RPMI7951 (cell line): ENCODE measurements around the gene TFB2M. TPM values are rescaled to one million over a fixed set of nuclear protein-coding genes. Genes with fewer than 3 reads are reported as not detected.
"Not testable (repeated sequence)": the region's sequence is repeated elsewhere in the genome, so short reads cannot be mapped to it uniquely, and the experiment has no call there.

Experiments used
- DNase-seq: peaks from one replicate; pipeline ENCODE4 v3.0.0-alpha.2; 2012; ENCODE audit warnings: low read depth
- total RNA-seq: library from RNA; depleted of rRNA; stranded (reverse); fragments of >200 nt; shearing (Covaris generic); gene quantifications from 2 replicates; pipeline ENCODE4 v1.2.3, GENCODE V29; 2014; rRNA removed

TFB2M gene
- total RNA-seq = 22.0 and 25.6 TPM in 2 replicates

DNA sequence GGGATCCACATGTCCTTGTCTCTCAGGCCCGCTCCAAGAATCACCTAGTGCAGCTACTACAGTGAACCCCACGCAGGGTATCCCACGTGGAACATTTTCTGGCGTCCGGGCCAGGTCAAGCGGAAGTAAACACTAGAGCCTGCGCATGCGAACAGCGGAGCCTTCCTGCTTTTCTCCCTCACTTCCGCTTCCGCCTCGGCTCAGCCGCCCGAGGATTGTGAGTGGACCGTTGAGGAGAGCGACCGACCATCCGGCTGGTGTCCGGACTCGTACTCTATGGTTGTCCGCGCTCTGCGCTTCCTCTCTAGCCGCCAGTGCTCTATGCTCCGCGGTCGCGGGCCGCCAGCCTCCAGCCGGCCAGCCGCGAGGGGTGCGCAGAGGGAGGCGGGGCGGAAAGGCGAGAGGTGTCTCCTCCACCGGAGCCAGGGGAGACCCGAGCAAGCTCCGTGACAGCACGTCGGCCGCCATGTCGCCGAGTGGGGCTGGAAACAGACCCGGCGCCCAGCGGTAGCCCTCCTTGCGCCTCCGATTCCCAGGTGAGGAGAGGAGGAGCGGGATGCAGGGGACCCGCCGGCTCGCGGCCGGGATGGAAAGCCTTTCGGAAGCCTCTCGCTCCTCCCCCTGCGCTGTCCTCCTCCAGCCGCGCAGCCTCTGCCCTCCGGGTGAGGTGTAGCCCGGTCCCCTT lies at the start of gene TFB2M, which contains the start of gene CNST:
TSS of gene TFB2M (minus strand) at position 134 of the 685 bp plus-strand sequence. CDS start at position 11, 123 bp downstream.
TSS of gene CNST (plus strand) at position 329 of the 685 bp plus-strand sequence. CDS start 25,107 bp downstream, outside the sequence.
- peak; percentile 98 for DNase-seq

DNA sequence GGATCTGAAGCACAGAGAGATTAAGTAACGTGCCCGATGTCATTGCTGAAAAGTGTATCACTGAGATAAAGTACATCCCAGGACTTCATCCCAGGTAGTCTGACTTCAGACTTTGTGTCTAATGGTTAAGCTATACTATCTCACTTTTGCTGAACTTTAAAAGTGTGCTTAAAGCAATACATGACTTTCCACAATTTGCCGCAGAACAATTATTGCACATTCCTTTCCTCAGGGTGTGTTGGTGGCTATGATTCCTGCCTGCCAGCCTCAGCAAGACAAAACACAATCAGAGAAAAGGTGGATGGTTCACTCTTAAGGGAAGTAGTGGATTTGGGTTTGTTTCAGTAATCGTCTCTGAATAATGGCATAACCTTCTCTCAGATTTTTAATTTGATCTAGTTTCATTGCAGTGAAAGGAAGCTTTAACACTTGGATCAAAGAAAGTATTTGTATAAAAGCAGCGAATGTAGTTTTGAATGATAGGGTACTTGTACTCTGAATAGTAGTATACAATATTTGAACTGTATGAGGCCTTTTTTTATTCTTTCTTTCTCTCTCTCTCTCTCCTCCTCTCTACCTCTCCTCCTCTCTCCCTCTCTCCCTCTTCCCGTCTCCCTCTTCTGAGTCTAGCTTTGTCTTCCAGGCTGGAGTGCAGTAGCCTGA lies 47.2 kb upstream of the TFB2M start:
- peak; percentile 17 for DNase-seq

- peak; percentile 39 for DNase-seq
Observed at GRCh38 chr1:246609632-246610031, 43.6 kb upstream of the TFB2M start.

DNA sequence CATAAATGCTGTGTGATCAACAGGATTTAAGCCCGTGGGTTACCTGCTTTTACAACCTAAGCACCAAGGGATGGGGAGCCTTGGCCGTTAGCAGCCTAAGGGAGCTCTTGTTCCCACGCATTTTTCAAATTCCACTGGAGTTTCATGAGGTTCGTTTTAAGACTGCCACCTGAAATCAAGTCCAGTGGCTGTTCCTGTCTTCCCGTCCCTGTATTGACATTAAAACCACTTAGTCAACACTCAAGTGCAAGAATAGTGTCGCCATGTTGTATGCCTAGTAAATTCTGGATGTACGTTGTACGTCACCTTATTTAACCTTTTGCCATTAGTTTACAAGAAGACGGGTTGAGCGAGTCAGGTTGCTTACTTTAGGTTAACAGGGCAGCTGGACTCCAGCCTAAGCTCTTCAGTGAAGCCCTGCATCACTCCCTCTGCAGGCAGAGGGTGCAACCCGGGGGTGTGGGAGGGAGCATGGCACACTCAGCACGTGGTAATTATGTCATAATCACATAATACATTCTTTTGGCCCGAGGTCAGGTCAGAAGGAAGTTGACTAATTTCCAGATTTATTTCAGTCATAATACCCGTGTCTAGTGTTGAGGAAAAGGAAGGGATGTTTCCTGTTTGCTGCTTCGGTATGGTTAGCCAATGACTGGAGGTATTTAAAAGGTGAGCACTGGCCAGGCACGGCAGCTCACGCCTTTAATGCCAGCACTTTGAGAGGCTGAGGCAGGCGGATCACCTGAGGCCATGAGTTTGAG lies 42.7 kb upstream of the TFB2M start:
- DNase-seq = peak; percentile 88

- no peak for DNase-seq
Observed at GRCh38 chr1:246607462-246607861, 41.4 kb upstream of the TFB2M start.

- DNase-seq = not testable (repeated sequence)
Observed at GRCh38 chr1:246605231-246605630, 39.2 kb upstream of the TFB2M start.

- DNase-seq = peak; percentile 45
Observed at GRCh38 chr1:246602194-246602593, 36.1 kb upstream of the TFB2M start.

DNA sequence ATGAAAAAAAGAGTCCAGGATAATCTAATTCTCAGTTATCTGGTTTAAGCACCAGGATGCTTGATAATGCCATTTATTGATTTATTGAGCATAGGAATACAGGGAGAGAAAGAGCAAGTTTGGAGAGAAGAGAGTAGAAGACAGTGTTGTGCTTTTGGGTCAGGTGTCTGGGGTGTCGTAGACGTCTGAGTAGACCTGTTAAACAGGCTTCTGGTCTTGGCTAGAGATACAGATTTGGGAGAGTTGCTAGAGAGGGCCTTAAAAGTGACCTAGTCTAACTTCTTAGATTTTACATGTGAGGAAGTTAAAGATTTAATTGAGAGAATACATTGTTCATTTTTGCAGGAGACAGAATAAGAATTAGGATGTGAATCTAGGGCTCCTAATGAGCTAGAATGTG lies 34.5 kb upstream of the TFB2M start:
- no peak for DNase-seq

- no peak for DNase-seq
Observed at GRCh38 chr1:246599315-246599714, 33.3 kb upstream of the TFB2M start.

DNA sequence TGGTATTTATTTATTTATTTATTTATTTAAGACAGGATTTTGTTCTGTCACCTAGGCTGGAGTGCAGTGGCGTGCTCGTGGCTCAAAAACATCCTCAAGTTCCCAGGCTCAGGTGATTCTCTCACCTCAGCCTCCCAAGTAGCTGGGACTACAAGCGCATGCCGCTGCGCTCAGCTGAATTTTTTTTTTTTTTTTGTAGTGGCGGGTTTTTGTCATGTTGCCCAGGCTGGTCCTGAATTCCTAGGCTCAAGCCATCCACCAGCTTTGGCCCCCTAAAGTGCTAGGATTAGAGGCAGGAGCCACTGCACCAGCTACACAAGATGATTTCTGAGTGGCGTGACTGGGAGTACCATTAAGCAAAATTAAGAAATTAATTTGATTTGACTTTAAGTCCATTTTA lies 31.9 kb upstream of the TFB2M start:
- DNase-seq = no peak

GRCh38 chr1:246597340-246597739 lies 31.3 kb upstream of the TFB2M start:
- peak; percentile 53 for DNase-seq

DNA sequence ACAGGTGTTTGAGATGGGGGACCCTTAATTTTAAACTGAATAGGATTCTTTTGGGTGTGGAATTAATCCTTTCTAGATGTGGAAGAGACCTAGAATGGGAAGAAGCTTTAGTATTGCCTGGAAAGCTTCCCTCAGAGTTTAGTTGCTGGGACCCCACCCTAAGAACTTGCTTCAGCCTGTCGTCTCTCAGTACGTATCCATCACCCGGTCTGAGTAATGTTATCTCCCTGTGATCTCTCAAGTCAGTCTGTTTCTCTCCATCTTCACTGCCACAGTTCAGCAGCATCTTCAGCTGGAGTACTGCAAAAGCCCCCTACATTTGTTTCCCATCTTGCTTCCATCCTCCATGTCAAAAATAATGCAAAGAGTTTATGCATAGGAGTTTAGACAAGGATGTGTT lies 29.1 kb upstream of the TFB2M start:
- no peak for DNase-seq

DNA sequence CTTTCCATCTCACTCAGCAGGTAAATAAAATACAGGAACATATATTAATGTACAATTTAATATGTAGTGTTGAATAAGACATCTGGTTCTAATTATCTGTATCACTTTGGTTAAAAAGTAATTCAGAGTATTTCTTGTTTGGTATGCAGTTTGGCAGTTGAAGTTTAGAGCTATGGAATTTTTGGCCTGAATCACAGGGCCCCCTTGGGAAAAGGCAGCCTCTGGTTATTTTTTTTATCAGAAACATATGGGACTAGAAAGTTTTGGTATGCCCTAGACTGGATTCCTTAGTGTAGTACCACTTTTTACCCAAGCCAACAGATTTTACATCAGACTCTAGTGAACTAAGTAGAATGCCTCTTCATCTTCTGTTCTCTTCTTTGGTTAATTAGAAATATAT lies 26.6 kb upstream of the TFB2M start:
- peak; percentile 92 for DNase-seq

DNA sequence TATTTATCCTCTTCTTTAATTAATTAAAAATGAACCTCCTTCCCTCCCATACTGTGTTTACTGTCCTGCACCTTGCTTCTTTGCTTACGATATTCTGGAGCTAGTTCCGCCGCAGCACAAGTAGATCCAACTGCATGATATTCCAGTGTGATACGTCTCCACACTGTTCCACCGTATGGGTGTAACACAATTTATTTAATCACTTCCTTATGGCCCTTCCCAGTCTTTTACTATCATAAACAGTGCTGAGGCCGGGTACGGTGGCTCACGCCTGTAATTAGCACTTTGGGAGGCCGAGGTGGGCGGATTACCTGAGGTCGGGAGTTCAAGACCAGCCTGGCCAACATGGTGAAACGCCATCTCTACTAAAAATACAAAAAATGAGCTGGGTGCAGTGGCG lies 25.9 kb upstream of the TFB2M start:
- DNase-seq = no peak

DNA sequence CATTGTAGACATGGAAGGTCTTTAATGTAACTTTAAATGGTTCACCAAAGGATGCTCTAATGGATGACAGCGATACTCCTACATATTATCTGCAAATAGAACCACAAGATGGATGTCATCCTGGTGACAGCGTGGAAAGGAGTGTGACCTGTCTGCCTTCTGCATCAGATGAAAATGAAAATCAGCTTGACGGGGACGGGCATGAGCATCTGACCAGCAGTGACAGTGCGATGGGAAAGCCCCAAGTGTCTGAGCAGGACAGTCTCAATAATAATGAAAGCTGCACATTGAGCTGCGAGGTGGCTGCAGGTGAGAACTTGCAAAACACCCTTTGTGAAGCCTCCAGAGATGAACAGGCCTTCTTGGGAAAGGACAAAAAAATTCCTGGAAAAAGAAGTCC lies 25.4 kb upstream of the TFB2M start:
- no peak for DNase-seq

GRCh38 chr1:246591047-246591446 lies 25.0 kb upstream of the TFB2M start:
- DNase-seq = no peak

DNA sequence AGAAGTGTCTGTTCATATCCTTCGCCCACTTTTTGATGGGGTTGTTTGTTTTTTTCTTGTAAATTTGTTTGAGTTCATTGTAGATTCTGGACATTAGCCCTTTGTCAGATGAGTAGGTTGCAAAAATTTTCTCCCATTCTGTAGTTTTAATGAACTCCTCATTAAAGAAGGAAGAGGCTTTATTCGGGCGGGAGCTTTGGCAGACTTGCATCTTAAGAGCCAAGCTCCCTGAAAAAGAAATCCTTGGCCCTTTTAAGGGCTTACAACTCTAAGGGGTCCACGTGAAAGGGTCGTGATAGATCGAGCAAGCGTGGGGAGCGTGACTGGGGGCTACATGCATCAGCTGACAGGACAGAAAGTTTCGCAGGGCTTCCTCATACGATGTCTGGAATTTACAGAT lies 23.9 kb upstream of the TFB2M start:
- DNase-seq = not testable (repeated sequence)

DNA sequence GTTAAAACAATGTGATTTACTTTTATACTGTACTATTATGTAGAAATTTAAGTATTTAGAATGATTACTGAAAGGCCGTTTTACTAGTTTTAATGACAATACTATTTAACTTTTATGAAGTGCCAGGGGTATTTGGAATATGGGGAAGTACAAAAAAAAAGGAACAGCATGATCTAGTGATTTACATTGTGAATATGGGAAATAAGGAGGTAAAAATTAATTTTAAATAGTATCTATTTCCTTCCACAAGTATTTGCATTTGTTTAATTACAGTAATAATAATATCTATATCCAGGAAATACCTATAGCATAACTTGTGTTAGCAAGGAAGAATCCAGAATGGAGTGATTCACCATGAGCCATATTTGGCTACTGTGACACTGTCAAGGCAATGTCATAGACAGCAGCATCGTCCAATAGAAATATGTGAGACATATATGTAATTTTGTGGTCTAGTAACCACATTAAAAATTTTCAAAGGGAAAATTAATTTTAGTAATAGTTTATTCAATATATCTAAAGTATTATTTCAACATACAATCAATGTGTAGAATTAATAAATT lies 22.2 kb upstream of the TFB2M start:
- peak; percentile 46 for DNase-seq

DNA sequence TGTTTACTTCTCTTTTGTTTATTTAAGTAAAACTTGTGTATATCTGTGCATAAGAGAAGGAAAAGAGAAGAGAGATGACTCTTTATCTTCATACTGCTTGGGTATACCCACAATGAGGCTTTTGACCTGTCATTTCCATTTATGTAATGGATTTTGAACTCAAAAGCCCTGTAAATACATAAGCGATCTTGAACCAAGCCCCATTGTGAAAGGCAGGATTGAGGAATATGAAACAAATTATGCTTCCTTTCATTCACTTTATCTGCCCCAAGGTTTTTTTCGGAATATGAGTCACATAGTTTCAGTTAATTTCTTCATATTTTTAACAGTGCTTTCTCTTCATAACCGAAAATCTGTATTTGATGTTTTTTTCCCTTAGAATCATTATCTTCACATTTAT lies 21.5 kb upstream of the TFB2M start:
- DNase-seq = peak; percentile 62

DNA sequence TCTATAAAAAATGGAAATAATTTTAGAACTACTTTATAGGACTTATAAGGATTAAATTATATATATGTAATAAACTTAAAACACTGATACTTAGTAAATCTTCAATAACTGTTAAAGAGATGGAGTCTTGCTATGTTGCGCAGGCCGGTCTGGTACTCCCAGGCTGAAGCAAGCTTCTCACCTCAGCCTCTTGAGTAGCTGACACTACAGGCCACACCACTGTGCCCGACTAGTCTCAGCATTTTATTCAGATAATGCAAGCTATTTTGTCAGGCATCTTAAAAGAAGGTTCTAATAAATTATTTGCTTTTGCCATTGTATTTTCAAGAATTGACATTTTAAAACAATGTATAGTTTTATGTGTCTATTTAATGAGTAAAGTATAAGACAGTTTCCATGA lies 21.0 kb upstream of the TFB2M start:
- no peak for DNase-seq

DNA sequence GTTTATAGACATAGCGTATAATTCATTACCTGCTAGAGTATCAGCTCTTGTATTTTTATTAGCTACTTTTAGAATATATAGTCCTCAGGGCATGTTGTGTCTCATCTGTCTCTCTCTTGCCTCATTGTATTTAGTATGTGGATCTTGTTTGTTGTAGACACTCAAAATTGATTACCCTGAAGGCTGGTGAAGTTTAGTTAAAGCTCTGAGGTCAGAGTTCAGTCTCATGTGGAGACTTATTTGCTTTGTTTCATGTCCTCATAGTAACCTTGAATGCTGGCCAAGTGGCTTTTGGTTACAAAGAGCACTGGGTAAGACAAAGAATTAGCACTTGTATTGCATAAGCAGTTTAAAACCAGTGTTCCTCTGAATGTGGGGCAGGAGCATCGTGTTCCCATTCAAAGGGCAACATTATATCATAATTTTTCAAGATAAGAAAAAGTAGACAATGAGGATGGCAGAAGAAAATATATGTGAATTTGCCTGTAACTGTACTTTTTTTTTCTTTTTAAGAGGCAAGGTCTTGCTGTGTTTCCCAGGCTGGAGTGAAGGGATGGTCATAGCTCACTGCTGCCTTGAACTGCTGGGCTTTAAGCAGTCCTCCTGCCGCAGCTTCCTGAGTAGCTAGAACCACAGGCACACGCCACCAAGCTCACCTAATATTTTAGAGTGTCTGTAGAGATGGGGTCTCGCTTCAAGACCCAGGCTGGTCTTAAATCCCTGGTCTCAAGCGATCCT lies 17.6 kb upstream of the TFB2M start:
- DNase-seq = peak; percentile 19

DNA sequence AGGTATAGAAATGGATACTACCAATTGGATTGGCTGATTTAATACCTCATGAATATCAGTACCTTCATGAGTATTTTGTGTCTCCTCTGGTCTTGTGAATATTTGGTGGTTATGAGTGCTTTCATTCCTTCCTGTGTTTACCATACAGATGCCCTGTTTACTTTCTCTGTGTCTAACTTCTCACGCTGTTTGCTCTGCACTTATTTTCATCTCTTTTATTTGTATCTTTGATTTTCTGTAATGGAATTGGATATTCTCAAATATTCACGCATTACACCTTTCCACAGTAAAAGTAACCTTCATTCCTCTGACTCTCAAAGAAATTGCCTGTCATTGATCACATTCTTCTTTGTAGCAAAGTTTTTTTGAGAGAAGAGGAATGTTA lies 17.0 kb upstream of the TFB2M start:
- DNase-seq = no peak
